Suppressor macrophage treated with lipopolysaccharide for 4 hours (primary cell): ENCODE results near the gene YTHDF1.
"Not testable (repeated sequence)": the region's sequence is repeated elsewhere in the genome, so short reads cannot be mapped to it uniquely, and the experiment has no call there.

ENCODE experiments used
- DNase-seq: peaks from one replicate; pipeline ENCODE4 v3.0.0-alpha.2; 2020

Gene YTHDF1

DNA sequence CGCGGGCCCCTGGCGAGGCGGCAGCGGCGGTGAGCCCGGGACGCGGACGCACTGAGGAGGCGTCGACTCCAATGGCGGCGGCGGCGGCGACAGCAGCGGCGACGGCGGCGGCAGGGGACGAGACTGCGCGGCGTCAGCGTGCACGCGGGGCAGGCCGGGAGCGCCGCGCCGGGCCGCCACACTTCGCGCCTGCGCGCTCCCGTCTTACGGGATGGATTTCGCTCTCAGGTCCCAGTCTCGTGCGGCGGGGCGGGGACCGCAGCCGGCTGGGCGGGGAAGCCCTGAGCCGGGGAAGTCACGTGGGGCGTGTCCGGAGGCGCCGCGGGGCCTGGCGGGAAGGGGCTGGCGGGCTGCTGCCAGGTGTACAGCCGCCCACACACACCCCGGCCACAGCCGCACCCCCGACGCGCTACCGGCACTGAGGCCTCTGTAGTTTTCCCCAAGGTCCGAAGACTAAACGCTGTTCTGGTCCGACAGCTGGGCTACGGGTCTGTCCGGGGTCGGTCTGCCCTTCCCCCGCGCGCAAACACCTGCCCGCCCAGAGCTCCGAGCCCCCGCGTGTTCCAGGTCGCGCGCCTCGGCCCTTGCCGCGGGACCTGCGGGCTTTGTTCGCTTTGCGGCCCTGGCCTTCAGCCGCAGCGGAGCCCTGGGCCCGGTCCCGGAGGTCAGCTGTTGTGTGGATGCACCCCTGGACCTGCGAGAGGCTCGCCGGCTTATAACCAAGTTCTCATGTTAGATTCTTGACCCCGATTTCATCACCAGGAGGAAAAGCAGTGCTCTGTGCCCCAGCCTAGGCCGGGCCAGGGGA is at the start of gene YTHDF1:
Gene YTHDF1, minus strand, starts transcription at position 91 of the 808 bp plus-strand sequence. CDS start 239 bp downstream, outside the sequence.
- DNase-seq: peak; percentile 98

DNA sequence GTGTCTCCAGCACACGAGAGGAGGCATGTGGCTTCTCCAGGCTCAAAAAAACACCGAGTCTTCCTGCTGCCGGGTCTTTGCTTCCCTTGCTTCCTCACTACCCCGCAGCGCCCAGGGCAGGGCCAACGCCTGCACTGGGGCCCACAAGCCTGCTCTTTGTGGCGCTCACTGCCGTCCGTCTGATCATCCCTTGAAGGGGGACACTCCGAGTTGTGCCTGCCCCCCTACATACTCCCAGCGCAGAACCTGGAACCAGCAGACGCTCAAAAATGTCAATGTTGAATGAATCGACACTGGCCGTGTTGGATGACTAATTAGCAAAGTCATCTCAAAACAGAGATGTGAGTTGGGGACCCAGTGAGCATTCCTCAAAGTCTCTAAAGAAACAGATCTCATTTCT is 48.6 kb upstream of the YTHDF1 start:
- DNase-seq: no peak

DNA sequence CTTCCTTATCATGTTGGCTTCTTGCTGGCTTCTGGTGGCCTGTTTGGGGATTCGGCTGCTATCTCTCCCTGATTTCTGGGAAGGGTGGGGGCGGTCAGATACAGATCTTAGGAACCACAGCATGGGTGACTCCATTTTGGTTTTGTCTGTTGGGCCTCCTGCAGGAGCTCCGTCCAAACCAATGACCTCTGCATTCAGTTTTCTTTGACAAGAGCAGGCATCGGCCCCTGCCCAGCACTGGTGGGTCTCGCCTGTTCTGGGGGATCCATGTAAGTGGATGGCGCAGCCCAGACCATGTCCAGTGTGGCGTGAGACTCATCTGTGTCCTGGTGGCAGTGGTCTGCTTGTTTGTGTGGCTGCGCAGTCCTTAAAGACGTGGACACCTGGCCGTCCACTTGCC is 48.1 kb upstream of the YTHDF1 start:
- DNase-seq: no peak

DNA sequence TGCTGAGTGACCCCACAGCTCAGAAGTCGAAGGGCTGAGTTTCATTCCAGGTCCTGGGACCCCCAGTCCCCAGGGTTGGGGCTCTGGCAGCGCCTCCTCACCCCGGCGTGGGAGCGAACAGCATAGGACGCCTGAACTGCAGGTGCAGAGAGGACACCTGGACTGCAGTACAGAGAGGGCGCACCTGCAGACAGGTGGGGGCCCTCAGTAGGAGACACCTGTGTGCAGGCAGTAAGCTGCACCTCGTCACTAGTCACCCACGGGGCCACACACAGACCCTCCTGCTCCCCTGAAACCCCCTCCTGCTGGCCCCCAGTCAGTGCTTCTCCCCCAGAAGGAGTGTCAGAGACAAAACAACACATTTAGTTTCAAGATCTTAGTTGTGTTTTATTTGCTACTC is 46.9 kb upstream of the YTHDF1 start:
- no peak for DNase-seq

DNA sequence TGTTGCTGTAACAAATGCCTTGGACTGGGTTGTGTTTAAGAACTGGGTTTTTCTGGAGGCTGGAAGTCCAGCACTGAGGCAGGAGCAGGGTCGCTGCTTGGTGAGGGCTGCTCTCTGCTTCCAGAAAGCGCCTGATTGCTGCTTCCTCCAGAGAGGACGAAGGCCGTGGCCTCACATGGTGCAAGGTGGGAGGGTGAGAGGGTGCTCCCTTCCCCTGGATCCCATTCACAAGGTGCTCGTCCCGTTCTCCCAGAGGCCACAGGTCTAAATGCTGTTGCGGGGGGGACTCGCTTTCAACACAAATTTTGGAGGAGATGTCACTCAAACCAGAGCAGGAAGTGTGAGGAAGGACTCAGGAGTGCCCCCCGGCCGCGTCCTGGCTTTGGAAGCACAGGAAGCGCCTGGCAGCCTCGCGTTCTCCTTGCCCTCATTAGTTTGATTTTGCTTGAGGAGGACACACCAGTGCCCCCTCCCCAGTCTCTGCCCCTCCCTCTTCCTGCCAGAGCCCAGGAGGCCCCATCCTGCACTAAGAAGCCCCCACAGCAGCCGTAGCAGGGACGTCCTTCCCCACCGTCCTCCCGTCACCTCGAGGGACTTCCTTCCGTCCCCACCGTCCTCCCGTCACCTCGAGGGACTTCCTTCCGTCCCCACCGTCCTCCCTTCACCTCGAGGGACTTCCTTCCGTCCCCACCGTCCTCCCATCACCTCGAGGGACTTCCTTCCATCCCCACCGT is 46.0 kb upstream of the YTHDF1 start:
- DNase-seq: no peak

DNA sequence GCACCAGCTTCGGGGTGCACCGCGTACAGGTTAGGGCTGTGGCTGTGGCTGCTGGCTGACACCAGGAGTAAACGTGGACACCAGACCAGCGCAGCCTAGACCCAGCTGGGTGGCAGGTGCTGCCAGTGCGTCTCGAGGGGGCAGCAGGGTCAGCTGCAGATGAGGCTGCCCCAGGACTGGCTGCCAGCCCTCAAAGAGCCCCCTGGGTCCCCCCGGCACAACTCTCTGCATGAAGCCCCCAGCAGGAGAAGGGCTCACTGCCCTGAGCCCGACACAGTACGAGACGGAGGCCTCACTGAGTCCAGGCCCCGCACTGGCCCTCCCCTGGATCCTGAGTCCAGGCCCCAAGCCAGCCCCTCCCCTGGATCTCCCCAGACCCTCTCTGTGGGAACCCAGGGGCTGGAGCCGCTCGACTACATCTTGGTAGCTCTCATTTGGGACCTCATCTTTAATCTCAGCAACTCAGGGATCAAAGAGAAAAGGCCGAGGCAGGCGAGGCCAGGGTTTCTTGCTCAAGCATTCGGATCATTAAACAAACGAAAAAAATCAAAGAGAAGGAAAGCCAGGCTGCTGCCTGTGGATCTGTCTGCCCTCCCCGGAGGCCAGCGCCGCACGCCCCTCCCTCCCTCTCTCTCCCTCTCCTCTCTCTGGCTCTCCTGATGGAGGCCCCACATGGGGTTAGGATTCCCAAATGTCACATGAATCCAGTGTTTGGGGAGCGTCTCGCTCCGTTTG is 45.3 kb upstream of the YTHDF1 start:
- no peak for DNase-seq

DNA sequence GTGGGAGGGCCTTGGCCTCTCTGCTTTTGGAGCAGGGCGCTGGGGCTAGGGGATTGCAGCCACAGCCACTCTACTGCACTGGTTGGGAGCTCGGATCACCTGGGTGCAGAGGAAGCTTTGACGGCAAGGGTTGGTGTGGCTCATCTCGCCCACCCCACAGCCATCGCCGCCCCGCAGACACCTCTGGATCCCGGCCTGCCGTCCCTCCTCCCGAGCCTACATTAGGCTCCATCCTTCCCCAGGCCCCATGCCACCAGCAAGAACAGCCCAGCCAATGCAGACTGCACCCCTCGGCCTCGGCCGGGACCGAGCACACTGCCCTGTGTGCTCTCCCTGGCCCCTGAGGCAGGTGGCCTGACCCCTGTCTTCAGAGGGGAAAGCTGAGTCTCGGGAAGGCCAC is 44.6 kb upstream of the YTHDF1 start:
- no peak for DNase-seq

DNA sequence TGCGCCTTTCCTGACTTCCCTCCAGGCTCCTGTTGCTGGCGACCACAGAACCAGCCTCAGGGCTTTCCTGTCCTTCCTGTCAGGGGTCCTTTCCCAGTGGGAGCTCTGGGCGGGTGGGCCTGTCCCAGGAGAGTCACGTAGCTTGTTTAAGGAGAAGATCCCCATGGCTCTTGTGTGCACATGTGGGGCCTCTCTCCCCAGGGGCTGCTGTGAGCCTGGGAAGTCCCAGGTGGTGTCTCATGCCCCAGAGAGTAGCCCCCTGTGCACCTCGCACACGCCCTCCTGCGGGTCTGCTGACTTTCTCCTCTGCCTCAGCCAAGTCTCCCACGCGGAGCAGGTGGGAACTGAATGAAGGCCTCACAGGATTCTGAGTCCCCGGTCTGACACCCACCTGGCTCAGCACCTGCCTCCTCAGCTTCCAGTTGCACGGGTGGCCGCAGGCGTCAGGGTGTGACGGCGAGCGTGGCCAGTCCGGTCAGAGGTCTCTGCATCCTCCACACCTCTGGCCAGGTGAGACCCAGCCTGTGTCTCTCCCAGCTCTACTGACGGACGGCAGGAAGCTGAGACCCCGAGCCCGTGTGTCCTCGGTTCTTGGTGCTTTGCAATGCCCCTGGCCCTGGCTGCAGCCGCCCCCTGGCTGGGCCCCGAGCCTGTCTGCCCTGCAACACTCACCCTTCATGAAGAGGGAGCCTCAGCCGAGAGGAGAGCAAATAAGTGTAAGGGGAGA is 44.0 kb upstream of the YTHDF1 start:
- no peak for DNase-seq

DNA sequence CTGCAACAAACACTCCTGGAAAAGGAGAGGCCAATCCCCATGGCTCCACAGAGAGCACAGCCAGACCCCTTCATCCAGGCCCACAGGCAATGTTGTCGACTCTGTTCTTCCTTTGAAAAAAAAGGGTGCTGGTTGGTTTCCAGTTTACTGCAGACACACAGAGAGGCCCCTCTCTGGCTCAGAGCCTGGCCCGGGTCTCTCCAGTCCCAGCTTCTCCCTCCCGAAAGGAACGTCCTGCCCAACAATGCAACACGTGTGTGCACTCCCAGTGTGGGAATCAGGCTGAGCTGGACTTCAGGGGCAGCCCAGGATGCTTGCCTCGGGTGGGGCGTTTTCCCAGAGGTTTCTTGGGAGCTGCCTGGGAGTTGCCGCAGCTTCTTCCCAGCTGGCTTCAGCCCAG is 42.9 kb upstream of the YTHDF1 start:
- no peak for DNase-seq

DNA sequence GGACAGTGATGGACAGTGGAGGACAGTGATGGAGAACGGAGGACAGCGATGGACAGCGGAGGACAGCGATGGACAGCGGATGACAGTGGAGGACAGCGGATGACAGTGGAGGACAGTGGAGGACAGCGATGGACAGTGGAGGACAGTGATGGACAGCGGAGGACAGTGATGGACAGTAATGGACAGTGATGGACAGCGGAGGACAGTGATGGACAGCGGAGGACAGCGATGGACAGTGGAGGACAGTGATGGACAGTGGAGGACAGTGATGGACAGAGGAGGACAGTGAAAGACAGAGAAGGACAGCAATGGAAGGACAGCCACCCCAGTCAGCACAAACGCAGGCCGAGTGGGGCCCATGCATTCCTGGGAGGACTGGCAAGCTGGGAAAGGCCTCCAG is 41.7 kb upstream of the YTHDF1 start:
- DNase-seq: no peak

DNA sequence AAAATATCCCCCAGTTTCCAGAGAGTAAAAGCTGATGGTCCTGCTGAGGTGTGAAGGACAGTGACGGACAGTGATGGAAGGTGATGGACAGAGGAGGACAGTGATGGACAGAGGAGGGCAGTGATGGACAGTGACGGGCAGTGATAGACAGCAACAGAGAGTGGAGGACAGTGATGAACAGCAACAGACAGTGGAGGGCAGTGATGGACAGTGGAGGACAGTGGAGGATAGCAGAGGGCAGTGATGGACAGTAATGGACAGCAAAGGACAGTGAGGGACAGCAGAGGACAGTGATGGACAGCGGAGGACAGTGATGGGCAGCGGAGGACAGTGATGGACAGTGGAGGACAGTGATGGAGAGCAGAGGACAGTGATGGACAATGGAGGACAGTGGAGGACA is 41.0 kb upstream of the YTHDF1 start:
- DNase-seq: no peak

DNA sequence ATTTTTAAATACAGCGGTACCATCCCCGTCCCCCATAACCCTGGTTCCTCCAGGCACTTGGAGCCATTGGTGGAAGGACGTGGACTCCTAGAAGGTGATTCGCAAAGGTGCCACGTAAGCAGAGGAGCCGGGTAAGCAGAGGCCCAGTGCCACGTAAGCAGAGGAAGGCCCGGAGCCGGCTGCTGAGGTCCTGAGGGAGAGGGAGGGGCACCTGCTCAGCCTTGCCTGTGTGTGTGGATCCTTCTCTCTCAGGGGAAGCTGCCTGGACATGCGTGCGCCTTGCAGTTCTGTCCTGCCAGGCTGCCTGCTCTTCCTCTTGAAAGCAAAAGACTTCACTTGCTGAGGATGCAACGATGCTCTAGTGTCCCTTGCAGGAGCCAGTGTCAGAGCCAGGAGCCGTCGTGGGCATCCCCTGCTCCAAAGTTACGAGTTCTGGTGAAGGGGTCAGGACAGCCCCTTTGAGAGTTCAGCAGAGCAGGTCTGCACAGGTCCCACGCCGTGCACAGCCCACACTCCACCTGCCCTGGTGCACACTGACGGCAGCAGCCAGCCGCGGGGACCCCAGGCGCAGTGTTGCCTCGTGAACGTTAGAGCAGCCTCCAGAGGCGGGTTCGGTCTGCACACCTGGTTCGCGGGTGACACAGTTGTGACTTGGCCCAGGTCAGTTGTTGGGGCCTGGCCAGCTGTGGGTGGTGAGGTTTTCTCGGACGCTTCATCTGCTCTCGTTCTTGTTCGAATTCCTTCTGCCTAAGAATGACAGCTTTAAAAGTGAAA is 40.2 kb upstream of the YTHDF1 start:
- no peak for DNase-seq

DNA sequence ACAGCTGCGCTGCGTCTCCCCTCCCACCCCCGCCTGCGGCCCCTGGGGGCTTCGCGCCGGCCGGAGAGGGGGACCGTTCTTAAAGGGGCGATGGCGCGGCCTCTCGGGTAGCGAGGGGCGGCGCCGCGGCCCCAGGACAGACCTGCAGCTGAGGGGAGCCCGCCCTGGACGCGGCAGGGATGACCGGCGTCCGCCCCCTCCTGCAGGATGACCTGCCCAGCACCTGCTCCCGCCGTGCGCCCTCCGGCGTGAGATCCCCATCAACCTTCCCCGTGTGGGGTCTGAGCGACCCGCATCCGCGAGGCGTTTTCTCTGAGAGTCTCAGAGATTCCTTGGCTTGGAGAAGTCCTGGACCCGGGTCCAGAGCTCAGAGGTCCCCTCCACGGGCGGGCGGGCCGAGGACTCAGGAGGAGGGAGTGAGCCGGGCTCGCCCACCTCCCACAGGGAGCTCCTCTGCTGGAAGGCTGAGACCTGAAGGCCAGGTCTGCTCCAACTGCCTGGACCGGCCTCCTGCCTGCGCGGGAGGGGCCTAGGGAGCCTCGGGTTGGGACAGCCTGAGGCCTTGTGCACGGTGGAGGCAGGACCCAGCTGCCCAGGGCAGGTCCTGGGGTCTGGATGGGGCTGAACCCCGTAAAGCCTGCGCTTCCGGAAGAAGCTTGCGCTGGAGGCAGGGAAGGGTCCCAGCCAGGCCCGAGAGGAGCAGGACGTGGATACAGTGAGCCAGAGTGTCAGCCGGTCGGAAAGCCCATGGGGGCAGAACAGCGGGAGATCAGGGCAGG is 38.9 kb upstream of the YTHDF1 start:
- DNase-seq: no peak

DNA sequence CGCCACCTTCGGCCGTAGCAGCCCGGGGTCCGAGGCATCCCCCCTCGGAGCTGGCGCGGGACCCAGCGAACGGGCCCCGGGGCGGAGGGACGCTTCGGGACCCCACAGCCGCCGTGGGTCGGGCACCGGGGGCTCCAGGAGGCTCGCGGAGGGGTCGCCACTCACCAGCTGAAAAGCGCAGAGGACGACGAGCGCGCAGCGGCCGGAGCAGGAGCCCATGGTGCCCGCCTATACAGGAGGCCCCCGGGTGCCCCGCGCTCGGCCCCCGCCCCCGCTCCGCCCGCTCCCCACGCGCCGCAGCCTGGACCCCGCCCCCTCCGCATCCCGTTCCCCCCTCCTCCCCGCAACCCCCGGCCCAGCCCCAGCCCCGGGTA is 38.3 kb upstream of the YTHDF1 start, which contains the start of gene NKAIN4:
Gene NKAIN4, minus strand, starts transcription at position 232 of the 374 bp plus-strand sequence. Its CDS starts 13 bp downstream, at position 219.
- no peak for DNase-seq

DNA sequence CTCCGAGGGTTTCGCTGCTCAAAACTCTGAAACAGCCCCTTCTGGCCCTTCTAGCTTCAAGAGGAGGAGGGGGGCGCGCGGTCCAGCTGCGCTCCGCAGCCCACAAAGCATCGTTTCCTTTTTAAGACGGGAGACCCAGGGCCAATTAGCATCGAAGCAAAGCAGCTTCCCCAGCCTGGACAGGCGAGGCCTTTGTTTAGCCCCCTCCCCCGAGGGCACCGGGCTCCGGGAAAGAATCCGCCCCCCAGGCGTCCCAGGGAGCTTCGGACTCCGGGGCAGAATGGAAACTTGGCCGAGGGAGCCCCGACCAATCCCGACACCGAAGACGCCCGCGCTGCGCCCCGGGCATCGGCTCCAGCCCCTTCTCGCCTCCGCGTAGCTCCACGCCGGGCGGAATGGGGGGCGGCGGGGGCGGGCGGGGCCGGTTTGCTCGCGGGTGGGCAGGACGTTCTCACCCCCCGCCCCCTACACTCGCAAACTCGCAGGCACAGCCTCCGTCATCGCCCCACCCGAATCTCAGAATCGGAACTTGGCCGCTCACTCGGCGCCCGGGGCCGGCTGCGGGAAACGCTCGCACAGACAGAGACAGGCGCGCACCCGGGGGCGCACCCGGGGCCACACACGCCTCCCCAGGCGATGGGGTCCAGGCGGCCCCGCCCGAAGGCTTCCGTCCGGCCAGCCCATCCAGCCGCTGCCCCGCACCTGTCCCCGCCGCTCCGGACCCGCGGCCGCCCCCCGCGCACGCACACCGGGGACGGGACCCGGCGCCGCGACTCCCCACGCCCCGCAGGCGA is 37.7 kb upstream of the YTHDF1 start:
- no peak for DNase-seq

DNA sequence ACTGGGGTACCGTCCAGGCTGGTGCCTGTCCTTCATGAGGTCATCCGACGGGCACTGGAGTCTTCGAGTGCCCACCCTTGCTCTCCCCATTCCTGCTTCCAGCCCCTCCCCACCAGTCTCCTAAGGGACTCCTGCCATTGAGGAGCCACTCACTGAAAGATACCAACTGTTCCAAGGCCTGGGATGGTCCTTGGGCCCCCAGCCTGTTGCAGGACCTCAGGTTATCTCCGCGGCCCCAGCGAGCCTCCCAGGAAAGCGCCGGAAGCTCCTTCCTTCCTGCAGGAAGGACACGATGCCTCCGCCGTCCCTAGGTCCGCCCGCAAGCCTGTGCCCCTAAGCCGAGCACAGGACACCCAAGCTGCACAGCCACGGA is 37.1 kb upstream of the YTHDF1 start:
- no peak for DNase-seq

DNA sequence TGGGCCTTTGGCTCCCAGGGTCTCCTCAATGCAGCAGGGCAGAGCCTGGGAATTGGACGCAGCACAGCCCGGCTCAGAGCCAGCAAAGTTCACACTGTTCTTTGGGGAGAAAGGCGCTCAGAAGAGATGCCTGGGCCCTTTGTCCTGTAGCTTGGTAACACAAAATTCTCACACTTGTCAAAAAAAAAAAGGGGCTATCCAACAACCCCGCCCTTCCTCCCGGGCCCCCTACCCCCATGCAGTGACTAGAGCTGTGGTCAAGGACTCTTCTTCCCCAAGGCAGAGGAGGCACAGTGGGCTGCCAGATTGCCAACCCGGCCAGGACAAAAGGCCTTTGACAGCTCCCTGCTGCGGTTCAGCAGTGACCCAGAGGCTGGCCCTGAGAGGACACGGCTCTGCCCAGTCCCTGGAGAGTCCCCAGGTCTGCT is 36.4 kb upstream of the YTHDF1 start:
- no peak for DNase-seq

DNA sequence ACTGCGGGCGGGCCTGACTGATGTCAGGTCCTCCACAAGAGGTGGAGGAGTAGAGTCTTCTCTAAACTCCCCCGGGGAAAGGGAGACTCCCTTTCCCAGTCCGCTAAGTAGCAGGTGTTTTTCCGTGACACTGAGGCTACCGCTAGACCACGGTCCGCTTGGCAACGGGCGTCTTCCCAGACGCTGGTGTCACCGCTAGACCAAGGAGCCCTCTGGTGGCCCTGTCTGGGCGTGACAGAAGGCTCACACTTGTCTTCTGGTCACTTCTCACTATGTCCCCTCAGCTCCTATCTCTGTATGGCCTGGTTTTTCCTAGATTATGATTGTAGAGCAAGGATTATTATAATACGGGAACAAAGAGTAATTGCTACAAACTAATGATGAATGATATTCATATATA is 35.4 kb upstream of the YTHDF1 start:
- not testable (repeated sequence) for DNase-seq

DNA sequence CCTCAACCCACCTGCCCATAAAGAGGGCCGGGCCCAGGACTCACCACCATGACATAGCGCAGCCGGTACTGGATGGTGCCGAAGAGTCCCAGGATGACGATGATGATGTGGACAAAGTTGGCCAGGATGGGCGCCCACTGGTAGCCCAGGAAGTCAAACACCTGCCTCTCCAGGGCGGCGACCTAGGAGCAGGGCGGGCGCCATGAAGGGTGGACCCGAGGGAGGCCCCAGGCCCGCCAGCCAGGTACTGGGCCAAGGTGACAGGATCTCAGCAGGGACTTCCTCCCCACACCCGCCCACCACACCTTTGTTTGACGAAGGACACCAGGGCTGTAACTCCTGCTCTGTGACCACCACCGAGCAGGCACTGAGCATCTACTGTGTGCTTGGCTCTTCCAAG is 34.0 kb upstream of the YTHDF1 start:
- no peak for DNase-seq

DNA sequence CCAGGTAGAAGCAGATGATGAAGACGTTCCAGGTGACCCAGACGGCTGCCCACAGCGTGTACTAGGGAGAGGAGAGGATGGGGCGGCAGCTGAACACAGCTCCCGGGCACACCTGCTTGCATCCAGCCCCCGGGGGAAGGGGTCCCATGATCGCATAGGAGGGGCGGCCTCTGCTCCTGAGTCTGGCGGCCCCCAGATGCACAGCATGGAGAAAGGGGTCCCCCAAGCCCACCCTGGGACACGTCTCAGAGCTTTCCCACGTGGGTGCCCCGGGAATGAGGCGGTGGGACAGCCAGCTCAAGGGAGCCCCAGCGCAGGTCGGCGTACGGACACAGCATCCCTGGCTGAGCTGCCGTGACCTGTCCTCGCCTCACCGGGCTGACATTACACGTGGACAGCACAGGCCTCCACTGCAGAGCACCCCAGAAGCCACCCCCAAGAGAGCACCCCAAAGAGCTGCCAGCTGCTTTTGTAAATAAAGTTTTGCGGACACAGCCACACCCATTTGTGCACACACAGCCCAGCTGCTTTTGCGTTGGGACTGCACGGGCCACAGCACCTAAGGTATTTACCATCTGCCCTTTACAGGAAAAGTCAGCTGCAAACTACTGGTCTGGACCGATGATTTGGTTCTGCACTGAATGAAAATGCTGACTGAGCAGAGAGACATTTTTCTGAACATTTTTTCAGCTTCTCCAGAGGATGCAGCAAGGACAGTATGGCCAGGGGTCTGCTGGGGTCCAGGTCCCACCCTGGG is 33.1 kb upstream of the YTHDF1 start:
- no peak for DNase-seq
